GM23338 (cell line): ENCODE results near the gene BTLA.

Experiments used
- CTCF ChIP-seq, 2 experiments: fragments of 200-600 bp in 1 of 2; sonication (generic) in 1 of 2; conservative IDR thresholded peaks; 2 replicates each; pipeline versions ENCODE4 v1.5.1 to v1.6.1; 2016 to 2017; ENCODE audit warnings: antibody characterized with exemption in 2 of 2, low read depth in 2 of 2, mild to moderate bottlenecking in 2 of 2, moderate library complexity in 1 of 2
- EZH2phosphoT487 ChIP-seq: fragments of 200-600 bp; sonication (generic); IDR thresholded peaks from one replicate; pipeline ENCODE4 v1.8.1; 2018; ENCODE audit warnings: antibody characterized with exemption; ENCODE audit not compliant: unreplicated experiment
- POLR2AphosphoS5 ChIP-seq: IDR thresholded peaks from 2 replicates; pipeline ENCODE4 v1.6.1; 2016; ENCODE audit warnings: antibody characterized with exemption, low read depth
- REST ChIP-seq: IDR thresholded peaks from one replicate; pipeline ENCODE4 v1.6.1; 2018; ENCODE audit warnings: antibody characterized with exemption; ENCODE audit not compliant: unreplicated experiment

- TF ChIP-seq EZH2phosphoT487: no peak
- no peak for TF ChIP-seq CTCF (conservative IDR thresholded peaks at IDR 0.05; ENCODE audit: low read depth in 2 of 2)
- no peak for TF ChIP-seq REST
- no peak for TF ChIP-seq POLR2AphosphoS5
These were observed 72.1 kb downstream of the BTLA start for GRCh38 chr3:112427123-112427522.
